CD1c-positive myeloid dendritic cell (primary cell): ENCODE measurements around the gene LGMN.

Experiments used
- DNase-seq: peaks from one replicate; pipeline ENCODE4 v3.0.0-alpha.2; 2016; ENCODE audit errors: extremely low spot score

The LGMN gene

DNA sequence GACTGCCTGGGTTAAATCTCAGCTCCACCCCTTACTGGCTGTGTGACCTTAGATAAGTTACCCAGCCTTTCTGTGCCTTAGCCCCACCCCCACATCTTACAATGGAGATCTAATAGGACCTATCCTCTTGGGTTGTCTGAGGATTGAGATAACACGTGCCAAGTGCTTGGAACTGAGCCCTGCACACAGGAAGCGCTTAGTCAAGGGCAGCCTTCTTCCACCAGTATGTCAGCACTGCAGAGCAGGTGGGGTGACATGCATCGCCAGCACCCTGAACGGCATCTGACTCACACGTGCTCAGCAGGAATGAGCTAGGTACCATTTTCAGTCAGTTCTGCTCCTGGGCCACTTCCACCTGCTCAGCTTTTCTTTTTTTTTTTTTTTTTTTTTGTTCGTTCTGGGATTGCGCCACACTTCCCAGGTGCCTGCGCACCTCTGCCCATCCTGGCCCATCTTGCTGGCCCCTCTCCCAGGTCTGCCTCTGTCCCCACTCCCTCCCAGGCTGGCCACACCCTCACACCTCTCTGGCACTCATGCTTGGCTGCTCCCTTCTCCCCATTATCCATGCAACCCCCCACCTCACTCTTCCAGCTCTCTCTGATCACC lies 19.6 kb downstream of the LGMN start:
- peak; percentile 17 for DNase-seq

DNA sequence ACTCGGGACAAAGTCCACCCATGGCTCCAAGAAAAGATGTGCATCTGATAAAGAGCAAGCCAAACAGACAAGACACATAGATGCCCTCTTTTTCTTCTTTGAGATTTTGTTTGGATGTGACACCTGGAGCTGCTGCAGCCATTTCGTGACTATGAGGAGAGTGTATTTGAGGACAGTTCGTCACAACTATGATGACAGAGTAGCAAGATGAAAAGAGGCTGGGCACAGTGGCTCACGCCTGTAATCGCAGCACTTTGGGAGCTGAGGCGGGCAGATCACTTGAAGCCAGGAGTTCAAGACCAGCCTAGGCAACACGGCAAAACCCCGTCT lies 21.5 kb downstream of the LGMN start:
- no peak for DNase-seq

DNA sequence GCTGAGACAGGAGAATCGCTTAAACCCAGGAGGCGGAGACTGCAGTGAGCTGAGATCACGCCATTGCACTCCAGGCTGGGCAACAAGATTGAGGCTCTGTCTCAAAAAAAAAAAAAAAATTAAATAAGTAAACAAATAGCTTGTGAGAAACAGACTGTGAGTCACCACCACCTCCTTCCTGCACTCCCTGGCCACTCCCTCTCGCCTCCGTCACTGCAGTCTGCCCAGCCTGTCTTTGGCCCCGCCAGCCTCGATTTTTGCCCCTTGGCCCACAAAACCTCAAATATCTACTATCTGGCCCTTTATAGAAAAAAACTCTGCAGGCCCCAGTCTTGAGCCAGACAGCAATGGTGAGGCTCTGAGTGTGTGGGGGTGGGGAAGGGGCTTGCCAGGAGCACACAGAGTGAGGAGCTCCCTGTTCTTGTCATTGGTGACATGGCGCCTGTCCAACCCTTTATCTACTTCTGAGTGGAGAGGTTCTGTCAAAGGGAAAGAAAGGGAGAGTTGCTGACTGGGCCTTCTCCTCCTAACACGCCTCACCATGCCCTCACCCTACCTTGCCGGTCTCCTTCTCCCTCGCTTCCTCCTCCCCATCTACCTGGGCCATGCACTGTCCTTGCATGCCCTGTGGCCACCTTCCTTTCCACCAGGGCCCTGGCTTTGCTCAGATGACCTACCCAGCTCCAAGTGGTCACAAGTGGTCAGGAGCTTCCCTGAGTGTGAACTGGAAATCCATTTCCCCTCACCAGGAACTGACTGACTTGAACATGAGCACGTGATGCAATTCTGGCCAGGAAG lies 22.1 kb downstream of the LGMN start:
- peak; percentile 77 for DNase-seq

DNA sequence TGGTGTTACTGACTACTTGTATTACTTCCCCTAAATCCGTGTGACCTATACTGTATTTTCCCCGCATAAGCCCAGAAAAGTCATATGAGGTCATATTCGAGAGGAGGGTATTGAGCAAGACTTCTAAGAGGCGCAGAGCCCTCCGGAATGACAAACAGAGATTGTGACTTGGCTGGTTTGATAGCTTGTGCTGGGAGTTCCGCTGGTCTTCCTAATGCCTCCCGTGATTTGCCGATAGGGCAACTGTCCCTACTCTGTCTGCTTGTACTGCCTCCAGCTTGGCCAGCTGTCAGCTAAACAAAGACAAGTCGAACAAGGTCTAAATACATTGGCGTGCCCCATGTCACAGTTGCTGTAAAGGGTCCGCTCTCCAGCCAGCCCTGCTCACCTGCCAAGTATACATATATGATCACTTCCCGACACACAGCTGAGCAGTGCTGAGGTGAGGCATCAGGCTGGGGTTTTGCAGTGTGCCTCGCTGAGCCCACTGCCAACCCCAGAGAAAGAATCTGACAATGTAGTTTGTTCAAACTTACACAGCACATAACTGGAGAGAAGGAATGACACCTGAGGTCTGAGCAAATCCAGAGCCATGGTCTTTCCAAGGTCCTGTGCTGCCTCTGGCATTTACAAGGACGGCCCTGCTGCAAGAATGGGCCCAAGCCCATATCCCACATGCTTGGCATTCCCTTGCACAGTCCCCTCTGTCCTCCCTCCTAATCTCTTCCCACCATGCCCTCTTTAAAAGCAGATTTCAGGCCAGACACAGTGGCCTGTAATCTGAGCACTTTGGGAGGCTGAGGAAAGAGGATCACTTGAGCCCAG lies 23.7 kb downstream of the LGMN start:
- DNase-seq = peak; percentile 88

DNA sequence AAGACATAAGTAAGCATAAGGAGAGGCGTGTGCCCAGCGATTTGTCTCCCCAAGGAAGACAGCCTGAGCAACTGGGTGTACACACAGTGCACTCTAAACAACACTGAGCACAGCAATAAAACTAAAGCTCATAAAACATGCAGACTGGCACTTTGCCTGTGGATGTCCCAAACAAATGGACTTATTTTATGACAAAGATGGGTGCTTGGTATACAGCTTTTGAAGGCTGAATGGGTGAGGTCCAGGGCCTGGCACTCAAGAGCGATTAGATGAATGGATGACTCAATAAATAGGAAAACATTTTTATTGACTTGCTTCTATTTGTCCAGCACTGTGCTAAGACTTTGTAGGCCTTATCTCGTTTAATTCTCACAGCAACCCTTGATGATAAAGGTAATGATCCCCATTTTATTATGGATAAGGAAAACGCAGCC lies 28.5 kb downstream of the LGMN start:
- DNase-seq = no peak

DNA sequence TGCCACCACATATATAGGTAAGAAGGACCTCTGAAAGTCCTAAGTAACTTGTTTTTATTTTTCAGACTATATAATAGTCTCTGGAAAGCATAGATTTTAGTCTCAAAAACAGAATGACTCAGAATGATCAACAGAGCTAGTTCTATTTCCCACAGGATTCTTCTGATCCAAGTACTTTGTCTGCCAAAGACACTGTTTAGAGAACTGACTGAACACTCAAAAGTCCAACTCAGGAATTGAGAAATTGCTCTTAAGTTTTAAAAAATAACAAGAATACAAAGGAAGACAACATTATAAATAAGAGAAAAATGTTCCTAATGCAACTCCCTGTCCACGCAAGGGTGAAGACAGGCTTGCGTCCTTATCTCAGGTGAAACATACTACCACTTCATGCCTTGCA lies 29.0 kb downstream of the LGMN start:
- DNase-seq = no peak

DNA sequence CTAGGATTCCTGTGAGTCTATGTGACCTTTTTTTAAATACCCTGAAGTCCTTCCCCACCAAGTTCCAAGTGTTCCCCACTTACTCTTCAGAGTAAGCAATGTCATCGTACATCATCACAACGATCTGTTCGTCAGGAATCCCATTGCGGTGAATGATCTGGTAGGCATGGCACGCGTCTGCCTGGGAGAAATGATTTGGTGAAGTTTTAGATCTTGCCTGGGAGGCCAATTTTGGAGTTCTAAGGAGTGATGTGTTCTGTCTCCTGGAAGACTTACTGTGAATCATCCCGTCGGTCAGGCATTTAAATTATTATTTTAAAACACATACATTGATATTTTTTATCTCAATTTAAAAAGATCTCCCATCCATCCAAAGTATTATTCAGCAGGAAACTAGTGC lies 29.8 kb downstream of the LGMN start:
- DNase-seq = no peak

DNA sequence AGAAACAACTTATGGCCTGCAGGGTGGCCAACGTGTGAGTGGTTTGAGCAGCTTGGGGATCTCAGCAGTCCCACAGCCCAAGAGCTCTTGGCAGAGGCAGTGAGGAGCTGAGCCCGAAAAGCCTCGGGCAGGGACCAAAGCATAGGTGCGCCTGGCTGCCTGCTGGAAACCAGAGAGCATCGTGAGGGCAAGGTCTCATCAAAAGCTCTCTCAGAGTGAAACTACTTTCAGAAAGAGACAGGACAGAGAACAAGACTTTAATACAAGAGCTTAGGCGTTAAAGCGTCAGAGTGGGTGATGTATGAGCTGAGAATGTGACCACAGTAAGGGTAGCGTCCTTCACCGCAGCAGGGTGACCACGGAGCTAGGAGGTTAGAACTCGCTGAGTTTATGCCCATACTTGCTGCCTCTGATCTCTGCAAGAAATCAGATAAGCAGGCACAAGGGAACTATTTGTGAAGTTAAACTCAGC lies 30.8 kb downstream of the LGMN start:
- DNase-seq = no peak

DNA sequence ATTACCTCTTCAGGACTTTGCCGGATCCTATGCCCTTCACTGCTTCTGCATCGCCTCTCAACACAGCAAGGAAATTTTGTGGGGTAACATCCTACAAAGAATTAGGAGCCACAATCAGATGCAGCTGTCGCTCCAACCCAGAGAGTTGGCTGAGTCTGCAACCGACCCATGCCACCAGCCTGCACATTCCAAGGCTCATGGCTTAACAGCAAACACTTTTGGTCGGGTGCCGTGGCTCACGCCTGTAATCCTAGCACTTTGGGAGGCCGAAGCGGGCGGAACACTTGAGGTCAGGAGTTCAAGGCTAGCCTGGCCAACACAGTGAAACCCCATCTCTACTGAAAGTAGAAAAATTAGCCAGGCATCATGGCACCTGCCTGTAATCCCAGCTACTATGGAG lies 32.3 kb downstream of the LGMN start:
- no peak for DNase-seq

DNA sequence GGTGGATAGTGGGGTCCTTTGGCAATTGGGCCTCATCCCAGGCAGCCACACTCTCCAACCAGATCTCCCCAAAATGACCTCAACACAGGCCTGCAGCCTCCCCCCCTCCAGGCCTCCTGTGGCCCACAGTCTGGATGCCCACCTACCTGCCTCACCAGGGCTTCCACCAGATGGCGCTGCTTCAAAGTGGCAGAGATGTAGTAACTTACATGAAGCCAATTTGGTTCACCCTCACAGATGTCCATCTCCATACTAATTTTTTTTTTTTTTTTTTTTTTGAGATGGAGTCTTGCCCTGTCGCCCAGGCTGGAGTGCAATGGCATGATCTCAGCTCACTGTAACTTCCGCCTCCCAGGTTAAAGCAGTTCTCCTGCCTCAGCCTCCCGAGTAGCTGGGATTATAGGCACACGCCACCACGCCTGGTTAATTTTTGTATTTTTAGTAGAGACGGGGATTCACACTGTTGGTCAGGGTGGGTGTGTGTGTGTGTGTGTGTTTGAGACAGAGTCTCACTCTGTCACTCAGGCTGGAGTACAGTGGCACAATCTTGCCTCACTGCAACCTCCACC lies 33.6 kb downstream of the LGMN start:
- peak; percentile 84 for DNase-seq

DNA sequence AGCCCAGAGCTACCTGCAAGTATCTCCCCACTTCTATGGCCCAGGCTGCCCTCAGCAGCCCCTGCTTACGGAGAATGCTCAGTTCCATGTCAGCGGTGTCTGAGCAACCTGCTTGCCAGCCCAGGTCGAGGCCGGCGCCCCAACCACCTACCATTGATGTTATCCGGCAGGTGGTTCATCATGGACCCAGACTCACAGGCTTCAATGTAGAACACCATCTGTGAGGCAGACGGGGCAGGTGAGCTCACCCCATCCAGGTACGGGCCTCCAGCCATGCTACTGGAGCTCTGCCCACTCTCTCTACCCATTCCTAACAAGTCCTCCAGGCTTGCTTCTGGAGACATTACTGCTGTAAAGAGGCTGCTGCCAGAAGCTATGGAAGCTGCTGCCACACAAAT lies 35.8 kb downstream of the LGMN start:
- DNase-seq = no peak

DNA sequence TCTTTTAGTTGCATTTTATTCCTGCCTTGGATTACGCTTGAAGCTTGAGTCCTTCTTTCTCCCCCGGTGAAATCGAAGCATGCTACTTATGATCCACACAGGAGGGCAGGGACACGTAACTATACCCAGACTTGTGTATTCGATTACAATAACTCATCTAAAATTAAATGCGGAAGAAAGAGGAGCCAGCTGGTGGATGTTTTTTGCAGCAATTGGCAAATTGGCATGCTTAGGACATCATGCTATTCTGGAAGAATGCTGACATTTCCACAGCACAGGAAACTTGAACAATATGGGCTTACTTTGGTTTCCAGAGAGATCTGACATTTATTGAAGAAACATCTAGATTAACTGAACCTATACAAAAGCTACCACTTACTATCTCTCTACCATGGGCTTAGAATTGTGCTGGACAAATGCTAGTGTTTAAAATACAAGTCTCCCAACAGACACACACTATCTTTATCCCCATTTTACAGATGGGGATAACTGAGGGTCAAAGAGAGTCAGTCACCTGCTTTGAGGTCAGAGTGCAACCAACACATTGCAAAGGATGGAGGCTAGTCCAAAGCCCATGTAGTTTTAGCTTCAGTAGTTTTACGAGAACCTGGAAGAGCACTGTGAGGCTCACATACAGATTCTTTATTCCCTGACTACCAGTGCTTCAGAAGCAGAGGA lies 36.3 kb downstream of the LGMN start:
- no peak for DNase-seq

DNA sequence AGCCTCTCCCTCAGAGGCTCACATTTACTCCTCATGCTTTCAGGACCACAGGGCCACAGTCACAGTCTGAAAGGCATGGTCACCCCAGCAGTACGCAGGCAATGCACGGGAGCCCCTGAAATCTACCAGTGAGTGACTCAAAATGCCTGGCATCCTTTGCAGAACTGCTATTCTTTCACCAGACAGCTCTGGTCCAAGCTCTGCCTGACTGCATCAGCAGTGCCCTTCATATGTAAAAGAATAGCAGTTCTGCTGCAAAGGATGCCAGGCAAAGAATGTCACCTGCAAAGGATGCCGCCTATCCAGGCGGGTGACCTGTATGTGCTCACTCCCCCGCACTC lies 38.5 kb downstream of the LGMN start:
- DNase-seq = no peak

DNA sequence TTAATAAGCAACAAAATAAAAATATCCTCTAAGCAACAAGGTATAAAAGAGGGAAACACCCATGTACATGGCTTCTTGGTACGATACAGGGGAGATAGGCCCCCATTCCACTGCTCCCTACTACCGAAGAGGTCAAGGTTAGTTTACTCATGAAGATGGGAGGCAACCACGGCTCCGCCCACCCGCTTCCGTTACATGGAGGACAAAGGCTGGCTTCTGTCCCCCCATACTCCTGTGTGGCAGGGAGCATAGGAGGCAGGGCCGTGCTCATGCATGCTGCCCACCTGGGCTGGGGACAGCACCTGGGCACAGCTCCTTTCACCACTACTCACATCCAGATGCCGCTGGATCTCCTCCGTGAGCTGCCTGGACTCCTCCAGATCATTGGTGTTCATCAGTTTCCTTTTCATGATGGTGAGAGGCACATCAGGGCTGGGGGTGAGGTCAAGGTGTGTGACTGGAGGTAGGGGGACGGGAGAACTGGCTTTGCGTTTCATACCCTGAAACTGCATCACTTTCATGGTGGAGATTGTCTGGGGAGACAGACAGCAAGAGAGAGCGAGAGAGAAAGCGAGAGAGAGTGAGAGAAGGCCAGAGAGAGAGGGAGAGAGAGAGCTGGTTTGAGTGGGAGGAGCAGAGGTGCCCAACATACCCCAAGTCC lies 39.0 kb downstream of the LGMN start:
- DNase-seq = no peak

DNA sequence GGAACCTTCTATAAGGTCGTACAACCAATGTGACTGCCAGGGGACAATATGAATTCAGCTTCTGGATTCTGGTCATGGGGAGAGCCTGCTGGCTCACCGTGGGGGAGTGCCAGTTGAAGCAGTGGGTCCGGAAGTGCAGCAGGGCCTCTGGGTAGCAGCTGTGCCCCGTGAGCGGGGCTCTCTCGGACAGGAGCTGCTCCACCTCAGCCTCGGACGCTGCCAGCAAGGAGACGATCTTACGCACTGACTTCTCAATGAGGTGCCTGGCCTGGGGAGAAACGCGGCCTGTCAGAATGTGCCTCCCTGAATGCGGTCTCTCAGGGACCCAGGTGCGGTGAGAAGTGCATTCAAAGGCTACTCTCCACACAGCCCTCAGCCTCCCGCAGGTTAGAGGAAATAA lies 42.0 kb downstream of the LGMN start:
- no peak for DNase-seq

DNA sequence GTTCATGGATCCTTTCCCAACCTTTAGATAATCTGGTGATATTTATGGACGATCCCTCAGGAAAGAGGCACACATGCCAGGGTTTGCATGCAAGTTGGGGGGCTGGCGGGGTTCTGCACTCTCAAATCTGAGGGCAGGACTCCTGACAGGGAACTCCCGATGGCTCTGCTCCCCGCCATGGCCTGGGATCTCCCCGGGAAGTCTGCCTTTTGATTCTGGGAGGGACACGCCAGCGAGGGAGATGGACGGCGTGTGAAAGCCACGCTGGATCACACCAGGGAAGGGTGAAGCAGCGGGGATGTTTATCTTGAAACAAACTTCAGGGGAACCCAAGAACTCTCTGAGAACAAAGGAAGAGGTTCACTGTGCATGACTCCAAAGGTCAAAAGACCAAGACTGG lies 43.6 kb downstream of the LGMN start:
- DNase-seq = no peak

DNA sequence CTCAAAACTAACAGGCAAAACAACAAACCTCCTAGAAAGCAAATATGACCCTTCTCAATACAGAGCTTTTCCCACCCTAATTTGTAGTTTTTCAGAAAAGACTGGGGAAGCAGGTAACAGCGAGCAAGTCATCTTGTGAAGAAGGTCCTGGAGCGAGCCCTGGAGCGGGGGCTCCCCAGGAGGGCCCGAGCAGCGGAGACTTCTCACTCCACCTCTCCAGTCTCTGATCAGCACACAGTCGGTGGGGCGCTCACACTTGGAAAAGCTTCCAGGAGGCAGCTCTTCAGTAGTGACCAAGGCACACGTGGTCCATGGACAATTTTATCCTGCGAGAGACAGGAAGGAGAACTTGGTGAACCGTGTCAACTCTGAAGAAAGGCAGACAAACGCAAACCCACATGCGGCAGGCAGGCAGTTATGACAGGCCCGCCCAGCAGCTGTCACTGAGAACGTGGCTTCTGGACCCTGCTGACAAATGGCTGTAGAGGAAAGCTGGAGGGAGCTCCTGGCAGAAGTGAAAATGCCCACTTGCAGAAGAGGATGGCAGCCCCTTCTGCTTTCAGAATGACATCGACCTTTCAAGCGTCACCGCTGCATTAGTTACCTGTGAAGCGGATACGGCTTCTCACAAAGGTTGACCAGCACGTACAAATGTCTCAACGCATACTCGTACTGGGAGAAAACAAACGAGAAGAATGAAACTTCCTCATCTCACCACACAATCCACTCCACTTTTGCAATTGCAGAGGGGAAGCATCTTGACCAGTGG lies 44.2 kb downstream of the LGMN start:
- peak; percentile 90 for DNase-seq

DNA sequence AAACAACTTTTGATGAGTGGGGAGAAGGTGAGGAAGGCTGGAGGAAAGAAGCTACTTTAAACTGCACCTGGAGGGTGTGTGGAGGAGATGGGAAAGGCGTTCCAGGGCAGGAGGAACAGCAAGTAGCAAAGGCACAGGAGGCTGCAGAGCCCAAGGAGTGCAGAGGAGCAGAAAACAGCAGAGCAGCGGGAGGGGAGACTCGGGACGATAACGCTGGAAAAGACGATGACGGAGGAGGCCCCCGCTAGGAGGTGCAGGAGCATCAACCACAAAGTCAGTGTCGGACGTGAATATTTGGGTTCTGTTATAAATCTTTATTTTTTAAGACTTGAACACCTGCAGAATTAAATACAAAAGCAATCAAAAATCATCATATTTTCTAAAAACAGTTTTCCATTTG lies 44.9 kb downstream of the LGMN start:
- no peak for DNase-seq

DNA sequence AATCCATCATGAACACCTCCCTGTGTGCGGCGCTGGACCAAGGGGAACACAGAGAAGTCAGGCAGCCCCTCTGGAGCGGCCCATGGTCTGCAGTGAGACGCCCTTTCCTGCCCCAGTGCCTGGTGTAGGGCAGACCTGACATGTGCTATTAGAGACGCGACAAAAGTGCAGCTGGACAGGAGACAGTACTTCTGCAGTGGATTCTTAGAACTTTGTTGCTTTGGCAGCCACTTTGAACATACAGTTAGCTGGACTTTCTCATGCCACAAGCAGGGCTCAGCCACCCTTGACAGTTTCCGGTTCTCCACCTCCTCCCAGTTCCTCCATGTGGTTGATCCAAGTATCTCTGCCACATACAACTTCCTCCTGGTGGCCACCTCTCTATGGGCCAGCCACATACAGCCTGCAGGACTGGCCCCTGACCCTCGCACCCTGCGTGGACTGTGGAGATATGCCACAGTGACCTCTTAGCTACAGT lies 45.9 kb downstream of the LGMN start:
- peak; percentile 75 for DNase-seq

DNA sequence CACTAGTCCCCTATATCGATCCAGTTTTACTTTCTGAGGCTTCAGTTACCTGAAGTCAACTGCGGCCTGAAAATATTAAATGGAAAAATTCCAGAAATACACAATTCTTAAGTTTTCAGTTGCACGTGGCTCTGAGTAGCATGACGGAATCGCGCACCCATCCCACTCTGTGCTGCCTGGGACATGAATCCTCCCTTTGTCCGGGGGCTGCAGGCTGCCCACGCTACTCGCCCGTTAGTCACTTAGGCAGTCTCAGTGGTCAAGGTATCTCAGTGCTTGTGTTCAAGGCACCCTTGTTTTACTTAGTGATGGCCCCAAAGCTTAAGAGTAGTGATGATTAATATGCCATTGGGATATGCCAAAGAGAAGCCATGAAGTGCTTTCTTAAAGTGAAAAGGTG lies 46.6 kb downstream of the LGMN start:
- DNase-seq = no peak

DNA sequence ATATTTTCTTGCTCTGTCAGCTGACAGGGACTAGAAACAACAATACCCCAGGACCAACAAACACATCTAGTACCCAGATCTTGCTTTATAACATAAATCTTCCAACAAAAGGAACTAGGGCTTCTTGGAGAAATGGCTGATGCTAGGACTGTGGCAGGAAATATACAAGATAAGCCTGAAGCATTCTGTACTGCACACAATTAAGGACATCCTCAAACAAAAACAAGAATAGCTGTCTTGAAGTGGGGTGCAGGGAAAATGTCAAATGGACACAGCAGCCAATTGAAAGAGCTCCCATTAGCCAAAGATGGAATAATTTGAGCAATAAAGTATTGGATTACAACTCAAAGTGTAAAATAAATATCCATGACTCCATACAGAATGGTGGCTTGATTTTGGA lies 50.0 kb downstream of the LGMN start:
- no peak for DNase-seq
